PC-3 (cell line): ENCODE data around the gene CCNE1. TPM values are rescaled to one million over a fixed set of nuclear protein-coding genes. Genes with fewer than 3 reads are reported as not detected.
A peak's percentile ranks its signal among the peaks of the same experiment; 100 is the strongest.

ENCODE experiments used
- ATAC-seq: fragments of 200-7000 bp; cut with Tn5 transposase; 2 replicates; pipeline ENCODE4 v1.9.1; 2020; ENCODE audit warnings: mild to moderate bottlenecking, moderate library complexity
- BruUV-seq: library from RNA; stranded (reverse); fragments of 400-500 nt; replicated peaks from 2 replicates; lab custom pipeline; 2021; lab: Mats Ljungman, UMichigan
- CTCF ChIA-PET: fragments of 300-600 bp; sonication (Branson Sonifier 250); formaldehyde crosslinking; loops from one replicate; lab custom pipeline; 2022; ENCODE audit warnings: antibody characterized with exemption; lab: Charles Lee
- POLR2A ChIA-PET: fragments of 300-600 bp; sonication (Branson Sonifier 250); formaldehyde crosslinking; loops from one replicate; lab custom pipeline; 2022; ENCODE audit warnings: antibody characterized with exemption; ENCODE audit not compliant: unreplicated experiment; lab: Charles Lee
- DNase-seq: peaks from one replicate; pipeline ENCODE4 v3.0.0-alpha.2; 2015
- H2AFZ ChIP-seq: fragments of 300-600 bp; sonication (generic); 2 replicates; pipeline ENCODE4 v1.6.0; 2016; ENCODE audit warnings: antibody characterized with exemption, low read length
- H3F3A ChIP-seq: fragments of 300-600 bp; sonication (generic); one replicate; pipeline ENCODE4 v1.6.0; 2017; ENCODE audit warnings: antibody characterized with exemption, low read length, control low read depth, mild to moderate bottlenecking; ENCODE audit not compliant: unreplicated experiment
- H3K27ac ChIP-seq: fragments of 300-600 bp; sonication (generic); 2 replicates; pipeline ENCODE4 v1.5.1; 2016; ENCODE audit warnings: mild to moderate bottlenecking, low read length
- H3K27me3 ChIP-seq: fragments of 300-600 bp; sonication (generic); 2 replicates; pipeline ENCODE4 v1.6.1; 2016; ENCODE audit warnings: low read length, mixed read lengths
- H3K36me3 ChIP-seq: fragments of 300-600 bp; sonication (generic); 2 replicates; pipeline ENCODE4 v1.6.1; 2016; ENCODE audit warnings: low read depth, mixed run types, low read length, mixed read lengths
- H3K4me1 ChIP-seq: fragments of 300-600 bp; sonication (generic); 2 replicates; pipeline ENCODE4 v1.5.1; 2016; ENCODE audit warnings: low read length; ENCODE audit not compliant: insufficient read depth
- H3K4me2 ChIP-seq: fragments of 300-600 bp; sonication (generic); 2 replicates; pipeline ENCODE4 v1.6.0; 2016; ENCODE audit warnings: low read length
- H3K4me3 ChIP-seq: fragments of 300-600 bp; sonication (generic); 2 replicates; pipeline ENCODE4 v1.5.1; 2016; ENCODE audit warnings: mild to moderate bottlenecking, low read length, mixed read lengths
- H3K79me2 ChIP-seq: fragments of 300-600 bp; sonication (generic); 2 replicates; pipeline ENCODE4 v1.6.1; 2017; ENCODE audit warnings: low read length, mixed read lengths
- H3K9ac ChIP-seq: fragments of 300-600 bp; sonication (generic); 2 replicates; pipeline ENCODE4 v1.6.0; 2016; ENCODE audit warnings: mild to moderate bottlenecking, low read length
- H3K9me2 ChIP-seq: fragments of 300-600 bp; sonication (generic); replicated peaks from 2 replicates; pipeline ENCODE4 v1.6.1; 2016; ENCODE audit warnings: mixed run types, low read length, mixed read lengths
- H3K9me3 ChIP-seq: fragments of 300-600 bp; sonication (generic); 2 replicates; pipeline ENCODE4 v1.6.1; 2016; ENCODE audit warnings: low read length, mixed read lengths
- H4K20me1 ChIP-seq: fragments of 300-600 bp; sonication (generic); 2 replicates; pipeline ENCODE4 v1.6.1; 2016; ENCODE audit warnings: low read length, mixed read lengths
- CTCF ChIP-seq: fragments of 300-600 bp; sonication (generic); conservative IDR thresholded peaks from 2 replicates; pipeline ENCODE4 v1.5.1; 2017; ENCODE audit warnings: antibody characterized with exemption, low read depth, mild to moderate bottlenecking, low read length
- EZH2 ChIP-seq: fragments of 300-600 bp; sonication (generic); IDR thresholded peaks from one replicate; pipeline ENCODE4 v1.6.1; 2017; ENCODE audit warnings: antibody characterized with exemption, mild to moderate bottlenecking, low read length; ENCODE audit not compliant: unreplicated experiment
- EZH2phosphoT487 ChIP-seq: fragments of 300-600 bp; sonication (generic); IDR thresholded peaks from 2 replicates; pipeline ENCODE4 v1.6.1; 2018; ENCODE audit warnings: mild to moderate bottlenecking, antibody characterized with exemption, low read length, borderline replicate concordance
- intact Hi-C: fragments of 100-400 bp; cut with micrococcal nuclease; formaldehyde crosslinking; loops from 2 replicates; pipeline ENCODE4 v1.9.0; 2023
- total RNA-seq: library from RNA; depleted of rRNA; stranded (reverse); fragments of >200 nt; gene quantifications from 2 replicates; pipeline ENCODE4 v1.2.3, GENCODE V29; 2014

The CCNE1 gene
- total RNA-seq, 1 experiment from 2014 or later: 10.9 TPM

- ATAC-seq: peak; percentile 65; the same call in 1 of the 2 replicates
- no peaks in the 10 kb centered on the region for H3K4me1 ChIP-seq
- ChIA-PET POLR2A (interaction anchor here (0.7 kb wide), 1 partner anchor 13 kb away, joined by 6 read pairs; no protein-coding TSS in a partner anchor), CTCF (interaction anchor here (1.8 kb wide), 1 partner anchor 128 kb away, joined by 4 read pairs; no protein-coding TSS in a partner anchor)
- H3K4me2 ChIP-seq: no peak overlapping the region
- peak; percentile 37 for DNase-seq
- no peak overlapping the region for H2AFZ ChIP-seq
- H3K9ac ChIP-seq: no peak overlapping the region
- H4K20me1 ChIP-seq: no peaks in the 10 kb centered on the region
- TF ChIP-seq CTCF (peak; percentile 61), EZH2phosphoT487 (no peak), EZH2 (no peak)
- no peak overlapping the region for H3K4me3 ChIP-seq
- no peaks in the 10 kb centered on the region for H3F3A ChIP-seq
- H3K27ac ChIP-seq: no peak overlapping the region
- intact Hi-C loops: no loop called here
- no peaks in the 10 kb centered on the region for H3K79me2 ChIP-seq
- no peaks in the 10 kb centered on the region for H3K36me3 ChIP-seq
- no peaks in the 10 kb centered on the region for H3K27me3 ChIP-seq
- H3K9me3 ChIP-seq: no peaks in the 10 kb centered on the region
- BruUV-seq: no TSS peak
- H3K9me2 ChIP-seq: no peaks in the 10 kb centered on the region
These were observed 46.3 kb downstream of the CCNE1 start for GRCh38 chr19:29858000-29858596.

GRCh38 chr19:29858621-29859020 is 46.8 kb downstream of the CCNE1 start:
- intact Hi-C loops: no loop called here
- Histone ChIP-seq H4K20me1 (no peaks in the 10 kb centered on the region), H3K36me3 (no peaks in the 10 kb centered on the region), H3K9ac (no peak overlapping the region), H3K4me3 (no peak overlapping the region), H3K9me3 (no peaks in the 10 kb centered on the region), H3F3A (no peaks in the 10 kb centered on the region), H3K4me1 (no peaks in the 10 kb centered on the region), H3K27ac (no peak overlapping the region), H2AFZ (no peak overlapping the region), H3K27me3 (0 out of 2 replicates have a peak, but pooled peaks cover 1% of the 10 kb centered on the region), H3K79me2 (no peaks in the 10 kb centered on the region), H3K4me2 (no peak overlapping the region), H3K9me2 (no peaks in the 10 kb centered on the region)
- ChIA-PET POLR2A (no interaction called here), CTCF (interaction anchor here (1.8 kb wide), 1 partner anchor 128 kb away, joined by 4 read pairs; no protein-coding TSS in a partner anchor)
- TF ChIP-seq EZH2phosphoT487 (no peak), CTCF (no peak), EZH2 (no peak)
- no peak for DNase-seq
- no peak for ATAC-seq
- no TSS peak for BruUV-seq

- H4K20me1 ChIP-seq: no peaks in the 10 kb centered on the region
- DNase-seq: no peak
- no peak overlapping the region for H3K27ac ChIP-seq
- H3K4me1 ChIP-seq: no peaks in the 10 kb centered on the region
- no TSS peak for BruUV-seq
- POLR2A ChIA-PET: no interaction called here
- no peaks in the 10 kb centered on the region for H3K9me2 ChIP-seq
- peaks cover 15% of the 10 kb centered on the region for H3K27me3 ChIP-seq
- no peak for ATAC-seq
- no peak overlapping the region for H3K4me3 ChIP-seq
- H3K36me3 ChIP-seq: no peaks in the 10 kb centered on the region
- CTCF ChIA-PET: no interaction called here
- no peaks in the 10 kb centered on the region for H3K9me3 ChIP-seq
- no peak overlapping the region for H3K4me2 ChIP-seq
- intact Hi-C loops: no loop called here
- H2AFZ ChIP-seq: no peak overlapping the region
- H3K9ac ChIP-seq: no peak overlapping the region
- no peaks in the 10 kb centered on the region for H3K79me2 ChIP-seq
- H3F3A ChIP-seq: no peaks in the 10 kb centered on the region
- TF ChIP-seq CTCF (no peak), EZH2phosphoT487 (no peak), EZH2 (no peak)
These were observed 48.7 kb downstream of the CCNE1 start for GRCh38 chr19:29860492-29860891.
